Karpas-422 (cell line): ENCODE data around the gene TMED4. TPM values are rescaled to one million over a fixed set of nuclear protein-coding genes. Genes with fewer than 3 reads are reported as not detected.
"Not testable (repeated sequence)": the region's sequence is repeated elsewhere in the genome, so short reads cannot be mapped to it uniquely, and the experiment has no call there.

Experiments
- DNase-seq: peaks from one replicate; pipeline ENCODE4 v3.0.0-alpha.2; 2015
- H2AFZ ChIP-seq: fragments of 200-600 bp; sonication (generic); 2 replicates; pipeline ENCODE4 v1.6.1; 2014; ENCODE audit warnings: antibody characterized with exemption, low read length, mixed read lengths
- H3K27ac ChIP-seq: fragments of 200-600 bp; sonication (generic); 2 replicates; pipeline ENCODE4 v1.5.1; 2014; ENCODE audit warnings: mild to moderate bottlenecking, low read length, moderate library complexity
- H3K27me3 ChIP-seq: fragments of 200-600 bp; sonication (generic); 2 replicates; pipeline ENCODE4 v1.6.1; 2014; ENCODE audit warnings: low read length, mixed read lengths
- H3K36me3 ChIP-seq: fragments of 200-600 bp; sonication (generic); 2 replicates; pipeline ENCODE4 v1.6.1; 2014; ENCODE audit warnings: low read length, mixed read lengths; ENCODE audit not compliant: insufficient read depth
- H3K4me1 ChIP-seq: fragments of 200-600 bp; sonication (generic); 2 replicates; pipeline ENCODE4 v1.6.1; 2014; ENCODE audit warnings: mild to moderate bottlenecking, low read length, mixed read lengths
- H3K4me2 ChIP-seq: fragments of 200-600 bp; sonication (generic); 2 replicates; pipeline ENCODE4 v1.6.1; 2014; ENCODE audit warnings: low read length, low read depth, mild to moderate bottlenecking; ENCODE audit not compliant: poor library complexity, severe bottlenecking
- H3K4me3 ChIP-seq: fragments of 200-600 bp; sonication (generic); 2 replicates; pipeline ENCODE4 v1.5.1; 2014; ENCODE audit warnings: mild to moderate bottlenecking, antibody characterized with exemption, low read length, mixed read lengths
- H3K79me2 ChIP-seq: fragments of 200-600 bp; sonication (generic); 2 replicates; pipeline ENCODE4 v1.6.1; 2014; ENCODE audit warnings: mild to moderate bottlenecking, low read length, mixed read lengths
- H3K9ac ChIP-seq: fragments of 200-600 bp; sonication (generic); 2 replicates; pipeline ENCODE4 v1.6.0; 2014; ENCODE audit warnings: low read length
- H3K9me2 ChIP-seq: fragments of 200-600 bp; sonication (generic), shearing (Covaris generic); replicated peaks from 2 replicates; pipeline ENCODE4 v1.6.0; 2014; ENCODE audit warnings: mild to moderate bottlenecking, low read length, moderate library complexity; ENCODE audit not compliant: insufficient read depth
- H3K9me3 ChIP-seq: fragments of 300-700, 200-600 bp; sonication (generic); 2 replicates; pipeline ENCODE4 v1.6.1; 2014; ENCODE audit warnings: low read length, mixed read lengths
- H4K20me1 ChIP-seq: fragments of 200-600 bp; sonication (generic); 2 replicates; pipeline ENCODE4 v1.6.1; 2014; ENCODE audit warnings: mild to moderate bottlenecking, antibody characterized with exemption, low read length, low read depth; ENCODE audit not compliant: insufficient read depth
- total RNA-seq: library from RNA; depleted of rRNA; stranded (reverse); fragments of >200 nt; shearing (Covaris generic); gene quantifications from 2 replicates; pipeline ENCODE4 v1.2.3, GENCODE V29; 2014; ENCODE audit warnings: low replicate concordance

Gene TMED4
- total RNA-seq, 1 experiment from 2014 or later = 66.2 TPM

- Histone ChIP-seq H3K79me2 (no peaks in the 10 kb centered on the region), H4K20me1 (peaks cover 12% of the 10 kb centered on the region), H3K36me3 (peaks cover 16% of the 10 kb centered on the region), H2AFZ (no peak overlapping the region), H3K4me1 (no peaks in the 10 kb centered on the region), H3K4me3 (no peak overlapping the region), H3K9me2 (no peaks in the 10 kb centered on the region), H3K4me2 (no peak overlapping the region), H3K27ac (no peak overlapping the region), H3K9ac (no peak overlapping the region), H3K27me3 (no peaks in the 10 kb centered on the region), H3K9me3 (no peaks in the 10 kb centered on the region)
- no peak for DNase-seq
Measured at GRCh38 chr7:44561962-44562621, 19.9 kb downstream of the TMED4 start.

- Histone ChIP-seq H3K79me2 (no peaks in the 10 kb centered on the region), H3K4me2 (no peak overlapping the region), H3K4me3 (no peak overlapping the region), H2AFZ (no peak overlapping the region), H3K9me3 (no peaks in the 10 kb centered on the region), H3K36me3 (peaks cover 15% of the 10 kb centered on the region), H4K20me1 (peaks cover 12% of the 10 kb centered on the region), H3K4me1 (no peaks in the 10 kb centered on the region), H3K9me2 (no peaks in the 10 kb centered on the region), H3K27ac (no peak overlapping the region), H3K27me3 (no peaks in the 10 kb centered on the region), H3K9ac (no peak overlapping the region)
- no peak for DNase-seq
Measured at GRCh38 chr7:44561481-44561880, 20.6 kb downstream of the TMED4 start.

- no peaks in the 10 kb centered on the region for H3K9me3 ChIP-seq
- peaks cover 5% of the 10 kb centered on the region; the same call in 1 of the 2 replicates for H4K20me1 ChIP-seq
- no peaks in the 10 kb centered on the region for H3K4me1 ChIP-seq
- no peaks in the 10 kb centered on the region for H3K79me2 ChIP-seq
- no peak overlapping the region for H3K9ac ChIP-seq
- H3K4me3 ChIP-seq = no peak overlapping the region
- no peak for DNase-seq
- no peak overlapping the region for H3K4me2 ChIP-seq
- no peaks in the 10 kb centered on the region for H3K27me3 ChIP-seq
- peaks cover 6% of the 10 kb centered on the region for H3K36me3 ChIP-seq
- no peak overlapping the region for H2AFZ ChIP-seq
- no peaks in the 10 kb centered on the region for H3K9me2 ChIP-seq
- no peak overlapping the region for H3K27ac ChIP-seq
Measured at GRCh38 chr7:44559485-44559884, 22.5 kb downstream of the TMED4 start.

- H3K9ac ChIP-seq = no peak overlapping the region
- no peaks in the 10 kb centered on the region; the same call in 1 of the 2 replicates for H4K20me1 ChIP-seq
- no peaks in the 10 kb centered on the region for H3K4me1 ChIP-seq
- no peak overlapping the region for H3K4me3 ChIP-seq
- no peak overlapping the region for H3K4me2 ChIP-seq
- H3K27ac ChIP-seq = no peak overlapping the region
- no peaks in the 10 kb centered on the region for H3K9me3 ChIP-seq
- DNase-seq = no peak
- H3K9me2 ChIP-seq = no peaks in the 10 kb centered on the region
- no peaks in the 10 kb centered on the region for H3K36me3 ChIP-seq
- H3K79me2 ChIP-seq = no peaks in the 10 kb centered on the region
- no peaks in the 10 kb centered on the region for H3K27me3 ChIP-seq
- H2AFZ ChIP-seq = no peak overlapping the region
Measured at GRCh38 chr7:44557485-44557884, 24.5 kb downstream of the TMED4 start.

GRCh38 chr7:44555350-44555749 is 26.7 kb downstream of the TMED4 start:
- H4K20me1 ChIP-seq = no peaks in the 10 kb centered on the region
- no peaks in the 10 kb centered on the region for H3K9me3 ChIP-seq
- H3K4me2 ChIP-seq = no peak overlapping the region
- no peak overlapping the region for H3K9ac ChIP-seq
- H3K27ac ChIP-seq = no peak overlapping the region
- no peak overlapping the region for H3K4me3 ChIP-seq
- H2AFZ ChIP-seq = no peak overlapping the region
- H3K9me2 ChIP-seq = no peaks in the 10 kb centered on the region
- H3K4me1 ChIP-seq = no peaks in the 10 kb centered on the region
- no peaks in the 10 kb centered on the region for H3K79me2 ChIP-seq
- no peak for DNase-seq
- H3K36me3 ChIP-seq = no peaks in the 10 kb centered on the region
- H3K27me3 ChIP-seq = no peaks in the 10 kb centered on the region

GRCh38 chr7:44552473-44553005 is 29.5 kb downstream of the TMED4 start:
- not testable (repeated sequence) for H3K9me2 ChIP-seq, H3K9ac ChIP-seq, H3K4me1 ChIP-seq, H3K27ac ChIP-seq, H2AFZ ChIP-seq, H3K27me3 ChIP-seq, H3K9me3 ChIP-seq, H3K79me2 ChIP-seq, DNase-seq, H4K20me1 ChIP-seq, H3K4me3 ChIP-seq, H3K4me2 ChIP-seq, H3K36me3 ChIP-seq

- H4K20me1 ChIP-seq = no peaks in the 10 kb centered on the region
- no peak for DNase-seq
- no peak overlapping the region for H3K4me2 ChIP-seq
- no peak overlapping the region for H2AFZ ChIP-seq
- H3K79me2 ChIP-seq = no peaks in the 10 kb centered on the region
- H3K9me3 ChIP-seq = no peaks in the 10 kb centered on the region
- no peaks in the 10 kb centered on the region for H3K36me3 ChIP-seq
- no peaks in the 10 kb centered on the region for H3K27me3 ChIP-seq
- no peak overlapping the region for H3K27ac ChIP-seq
- H3K4me3 ChIP-seq = no peak overlapping the region
- H3K4me1 ChIP-seq = no peaks in the 10 kb centered on the region
- H3K9ac ChIP-seq = no peak overlapping the region
- H3K9me2 ChIP-seq = no peaks in the 10 kb centered on the region
Measured at GRCh38 chr7:44549457-44549856, 32.6 kb downstream of the TMED4 start.

GRCh38 chr7:44548893-44549292 is 33.1 kb downstream of the TMED4 start:
- H3K4me1 ChIP-seq = no peaks in the 10 kb centered on the region
- H3K36me3 ChIP-seq = no peaks in the 10 kb centered on the region
- no peaks in the 10 kb centered on the region for H3K9me2 ChIP-seq
- H4K20me1 ChIP-seq = no peaks in the 10 kb centered on the region
- H3K27ac ChIP-seq = no peak overlapping the region
- H3K79me2 ChIP-seq = no peaks in the 10 kb centered on the region
- no peaks in the 10 kb centered on the region for H3K9me3 ChIP-seq
- no peak overlapping the region for H3K4me3 ChIP-seq
- no peaks in the 10 kb centered on the region for H3K27me3 ChIP-seq
- H2AFZ ChIP-seq = no peak overlapping the region
- no peak overlapping the region for H3K9ac ChIP-seq
- no peak for DNase-seq
- no peak overlapping the region for H3K4me2 ChIP-seq
